ENCODE results near the gene ACOT13. TPM values are rescaled to one million over a fixed set of nuclear protein-coding genes. Genes with fewer than 3 reads are reported as not detected.

The ACOT13 gene
- total RNA-seq, 2 donors from 2014 or later = 2.6 to 3.4 TPM

- DNase-seq (no peak), ATAC-seq (no peak)
- intact Hi-C loops (cut with DNase I) = no loop called here
- H3K27ac ChIP-seq = no peak overlapping the region
- no peaks in the 10 kb centered on the region for H3K9me3 ChIP-seq
- H3K27me3 ChIP-seq = no peaks in the 10 kb centered on the region
- peaks cover 9% of the 10 kb centered on the region for H3K4me1 ChIP-seq
- TF ChIP-seq CTCF (IDR thresholded peaks at IDR 0.05) (no peak), POLR2A (IDR thresholded peaks at IDR 0.05) (no peak)
- no peak overlapping the region for H3K4me3 ChIP-seq
- H3K36me3 ChIP-seq (replicated peaks in 1 of 2; ENCODE audit: insufficient read depth in 1 of 2, low read depth in 2 of 2) = no peaks in the 10 kb centered on the region
Measured at GRCh38 chr6:24740861-24741260, 74.0 kb downstream of the ACOT13 start.

GRCh38 chr6:24742216-24742738 lies 75.4 kb downstream of the ACOT13 start:
- TF ChIP-seq POLR2A (IDR thresholded peaks at IDR 0.05) (no peak), CTCF (IDR thresholded peaks at IDR 0.05) (no peak)
- ATAC-seq = no peak
- WGBS, 2 donors = 90 to 93% methylated on average over 5 of the region's 5 CpGs
- Histone ChIP-seq H3K27ac (peak overlapping the region in 1 of 4 donors; percentile 63), H3K36me3 (replicated peaks in 1 of 2; ENCODE audit: insufficient read depth in 1 of 2, low read depth in 2 of 2) (no peaks in the 10 kb centered on the region), H3K27me3 (no peaks in the 10 kb centered on the region), H3K9me3 (no peaks in the 10 kb centered on the region), H3K4me3 (no peak overlapping the region), H3K4me1 (peaks cover 9% of the 10 kb centered on the region)
- intact Hi-C loops (cut with DNase I) = no loop called here
- DNase-seq = no peak

- H3K36me3 ChIP-seq (replicated peaks in 1 of 2; ENCODE audit: insufficient read depth in 1 of 2, low read depth in 2 of 2) = no peaks in the 10 kb centered on the region
- intact Hi-C loops (cut with DNase I) = no loop called here
- no peaks in the 10 kb centered on the region for H3K27me3 ChIP-seq
- peaks cover 8% of the 10 kb centered on the region for H3K4me1 ChIP-seq
- TF ChIP-seq POLR2A (IDR thresholded peaks at IDR 0.05) (no peak), CTCF (IDR thresholded peaks at IDR 0.05) (no peak)
- H3K9me3 ChIP-seq = no peaks in the 10 kb centered on the region
- no peak overlapping the region for H3K4me3 ChIP-seq
- peak overlapping the region in 2 of 4 donors; percentile 63 for H3K27ac ChIP-seq
- DNase-seq (peak in 2 of 4 donors; percentile 58 to 69), ATAC-seq (peak; percentile 74)
- WGBS, 2 donors = 60 to 84% methylated on average over 2 of the region's 2 CpGs
Measured at GRCh38 chr6:24743265-24743943, 76.5 kb downstream of the ACOT13 start.

GRCh38 chr6:24743944-24744335 lies 77.1 kb downstream of the ACOT13 start:
- H3K27me3 ChIP-seq = no peaks in the 10 kb centered on the region
- 79 to 86% methylated on average over 3 of the region's 3 CpGs for WGBS, 2 donors
- no peak for ATAC-seq

More at GRCh38 chr6:24743944-24744335, 77.1 kb downstream of the ACOT13 start:
- Histone ChIP-seq H3K36me3 (replicated peaks in 1 of 2; ENCODE audit: insufficient read depth in 1 of 2, low read depth in 2 of 2) (no peaks in the 10 kb centered on the region), H3K9me3 (no peaks in the 10 kb centered on the region), H3K27ac (peak overlapping the region in 1 of 4 donors; percentile 63), H3K4me3 (no peak overlapping the region), H3K4me1 (peaks cover 3% of the 10 kb centered on the region)
- intact Hi-C loops (cut with DNase I) = no loop called here
- DNase-seq = no peak
- TF ChIP-seq POLR2A (IDR thresholded peaks at IDR 0.05) = no peak
- no peak for TF ChIP-seq CTCF (IDR thresholded peaks at IDR 0.05)
